Activated CD4-positive, alpha-beta T cell treated with anti-CD3 and anti-CD28 coated beads, Interleukin-2, amount 50 U/mL, for 1 hour (primary cell): ENCODE measurements around the gene EPB41L2.
"Not testable (repeated sequence)": the region's sequence is repeated elsewhere in the genome, so short reads cannot be mapped to it uniquely, and the experiment has no call there.

Experiments
- DNase-seq: peaks from one replicate; pipeline ENCODE4 v3.0.0-alpha.2; 2020

The EPB41L2 gene

GRCh38 chr6:131001945-131002660 is 60.9 kb downstream of the EPB41L2 start:
- DNase-seq, result no peak

- DNase-seq, result no peak
These were observed 61.8 kb downstream of the EPB41L2 start for GRCh38 chr6:131001111-131001736.

GRCh38 chr6:131000544-131000943 is 62.5 kb downstream of the EPB41L2 start:
- DNase-seq, result no peak

- no peak for DNase-seq
These were observed 65.8 kb downstream of the EPB41L2 start for GRCh38 chr6:130997061-130997753.

- no peak for DNase-seq
These were observed 66.4 kb downstream of the EPB41L2 start for GRCh38 chr6:130996635-130997034.

DNA sequence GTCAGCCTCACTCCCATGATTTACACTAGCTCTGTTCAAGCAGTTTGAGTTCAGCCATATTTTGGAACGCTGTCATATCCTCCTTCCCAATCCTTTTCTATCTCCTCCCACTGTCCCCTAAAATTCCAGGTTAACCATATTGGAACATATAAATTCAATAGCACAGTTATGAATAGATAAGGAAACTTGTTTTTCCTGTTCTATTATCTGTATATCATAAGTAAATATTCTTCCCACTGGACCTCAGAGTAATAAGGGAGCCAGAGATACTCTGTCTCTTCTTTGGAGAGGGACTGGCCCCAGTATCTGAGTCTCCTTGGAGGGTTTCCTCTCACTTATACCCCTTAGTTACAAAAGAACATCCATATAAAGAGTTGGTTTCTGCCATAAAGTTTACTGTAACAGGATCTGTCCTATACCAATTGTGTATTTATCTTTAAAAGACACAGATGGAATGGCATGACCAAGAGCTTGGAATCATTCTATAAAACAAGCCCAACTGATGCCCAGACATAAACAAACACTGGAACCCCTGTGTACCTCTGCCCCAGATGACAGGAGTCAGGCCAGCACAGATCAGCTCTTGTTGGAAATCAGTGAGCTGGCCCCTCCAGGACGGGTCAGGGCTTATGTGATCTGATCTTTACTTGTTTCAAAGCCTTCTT is 67.1 kb downstream of the EPB41L2 start:
- DNase-seq, result no peak

DNA sequence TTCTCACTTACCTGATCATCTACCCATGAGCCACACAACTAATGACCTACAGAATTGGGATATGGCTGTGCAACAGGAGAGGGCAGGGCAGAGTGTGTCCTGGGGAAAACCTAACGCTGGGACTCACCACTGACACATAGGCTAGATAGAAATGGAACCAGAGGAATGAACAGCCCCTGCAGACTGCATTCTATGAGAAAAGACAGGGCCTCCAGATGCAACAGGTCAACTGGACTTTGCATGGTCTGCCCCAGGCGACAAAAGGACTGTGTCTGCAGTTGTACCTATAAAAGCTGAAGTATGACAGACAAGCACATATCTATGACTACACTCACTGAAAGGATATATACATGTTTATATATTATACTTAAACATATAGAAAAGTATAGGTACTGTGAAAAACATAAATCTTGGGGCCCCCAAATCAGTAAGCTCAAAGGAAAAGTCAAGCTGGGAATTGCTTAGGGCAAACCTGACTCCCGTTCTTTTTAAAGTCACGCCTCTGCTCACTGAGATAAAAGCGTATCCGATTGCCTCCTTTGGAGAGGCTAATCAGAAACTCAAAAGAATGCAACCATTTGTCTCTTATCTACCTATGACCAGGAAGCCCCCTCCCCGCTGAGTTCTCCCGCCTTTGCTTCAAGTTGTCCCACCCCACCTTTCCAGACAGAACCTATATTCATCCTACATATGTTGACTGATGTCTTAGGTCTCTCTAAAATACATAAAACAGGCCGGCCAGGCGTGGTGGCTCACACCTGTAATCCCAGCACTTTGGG is 68.5 kb downstream of the EPB41L2 start:
- DNase-seq, result no peak

GRCh38 chr6:130993292-130993765 is 69.7 kb downstream of the EPB41L2 start:
- no peak for DNase-seq

GRCh38 chr6:130991422-130992137 is 71.5 kb downstream of the EPB41L2 start:
- no peak for DNase-seq

DNA sequence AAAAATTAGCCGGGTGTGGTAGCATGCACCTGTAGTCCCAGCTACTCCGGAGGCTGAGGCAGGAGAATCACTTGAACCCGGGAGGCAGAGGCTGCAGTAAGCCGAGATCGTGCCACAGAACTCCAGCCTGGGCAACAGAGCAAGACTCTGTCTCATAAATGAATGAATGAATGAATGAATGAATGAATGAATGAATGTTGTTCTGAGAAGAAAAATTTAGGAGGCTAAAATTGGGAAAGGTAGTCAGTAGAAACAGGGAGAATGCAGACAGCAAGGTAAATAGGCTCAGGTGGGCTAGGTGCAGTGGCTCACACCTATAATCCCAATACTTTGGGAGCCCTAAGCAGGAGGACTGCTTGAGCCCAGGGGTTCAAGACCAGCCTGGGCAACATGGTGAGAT is 75.5 kb downstream of the EPB41L2 start:
- DNase-seq, result not testable (repeated sequence)

- DNase-seq, result no peak
These were observed 77.9 kb downstream of the EPB41L2 start for GRCh38 chr6:130985115-130985514.

DNA sequence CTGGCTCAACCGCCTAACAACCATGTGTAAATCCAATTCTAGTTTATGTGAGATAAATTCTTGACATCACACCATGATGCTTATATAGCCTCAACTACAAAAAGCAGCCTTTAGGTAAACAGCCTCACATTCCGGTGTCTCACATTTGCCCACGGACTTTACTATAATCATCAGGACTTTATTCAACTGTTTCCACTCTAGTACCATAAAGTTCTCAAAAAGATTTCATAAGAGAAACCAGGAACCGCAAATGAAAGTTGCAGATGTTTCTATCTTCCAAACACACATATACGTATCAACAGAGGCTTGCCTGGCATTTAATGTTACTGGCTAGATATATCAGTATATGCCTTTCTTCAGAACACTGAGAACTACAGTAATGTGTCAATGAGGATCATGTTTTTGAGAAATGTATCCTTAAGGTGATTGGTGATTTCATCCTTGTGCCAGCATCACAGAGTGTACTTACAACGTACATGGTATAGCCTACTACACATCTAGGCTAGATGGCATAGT is 80.0 kb downstream of the EPB41L2 start:
- no peak for DNase-seq

- DNase-seq, result no peak
These were observed 80.9 kb downstream of the EPB41L2 start for GRCh38 chr6:130982135-130982534.

- no peak for DNase-seq
These were observed 81.6 kb downstream of the EPB41L2 start for GRCh38 chr6:130981409-130981808.

DNA sequence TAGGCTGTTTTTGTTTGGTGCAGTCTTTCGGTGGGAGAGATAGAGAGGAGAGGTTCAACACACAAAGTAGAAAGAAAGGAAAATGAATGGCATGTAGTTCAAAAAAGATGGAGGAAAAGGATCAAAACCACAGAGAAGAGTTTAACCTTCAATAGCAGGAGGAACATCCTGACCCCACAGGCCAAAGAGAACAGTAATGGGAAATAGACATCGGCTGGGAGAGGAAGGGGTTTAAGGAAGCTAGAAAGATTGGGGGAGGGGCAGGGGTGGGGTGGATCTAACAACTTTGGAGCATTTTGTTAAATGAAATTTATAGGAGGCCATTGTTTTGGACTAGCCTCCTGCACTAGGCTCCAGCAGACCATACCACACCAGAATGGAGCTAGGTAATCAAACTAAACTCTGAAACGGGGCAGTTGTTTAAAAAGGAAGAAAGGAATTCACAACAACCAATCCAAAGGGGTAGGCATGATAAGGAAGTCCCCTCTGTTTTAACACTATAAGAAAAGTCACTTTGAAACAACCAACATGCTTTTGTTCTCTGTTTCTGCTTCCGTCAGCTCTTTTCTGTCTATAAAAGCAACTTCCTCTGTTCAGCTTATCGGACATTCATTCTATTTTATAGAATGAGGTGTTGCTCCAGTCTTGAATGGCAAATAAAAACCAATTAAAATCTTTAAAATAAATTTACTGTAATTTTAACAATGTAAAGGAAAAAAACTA is 82.6 kb downstream of the EPB41L2 start:
- DNase-seq, result no peak

GRCh38 chr6:130978660-130979396 is 84.2 kb downstream of the EPB41L2 start:
- no peak for DNase-seq

GRCh38 chr6:130978180-130978579 is 84.9 kb downstream of the EPB41L2 start:
- no peak for DNase-seq

GRCh38 chr6:130975325-130975724 is 87.7 kb downstream of the EPB41L2 start:
- DNase-seq, result no peak

DNA sequence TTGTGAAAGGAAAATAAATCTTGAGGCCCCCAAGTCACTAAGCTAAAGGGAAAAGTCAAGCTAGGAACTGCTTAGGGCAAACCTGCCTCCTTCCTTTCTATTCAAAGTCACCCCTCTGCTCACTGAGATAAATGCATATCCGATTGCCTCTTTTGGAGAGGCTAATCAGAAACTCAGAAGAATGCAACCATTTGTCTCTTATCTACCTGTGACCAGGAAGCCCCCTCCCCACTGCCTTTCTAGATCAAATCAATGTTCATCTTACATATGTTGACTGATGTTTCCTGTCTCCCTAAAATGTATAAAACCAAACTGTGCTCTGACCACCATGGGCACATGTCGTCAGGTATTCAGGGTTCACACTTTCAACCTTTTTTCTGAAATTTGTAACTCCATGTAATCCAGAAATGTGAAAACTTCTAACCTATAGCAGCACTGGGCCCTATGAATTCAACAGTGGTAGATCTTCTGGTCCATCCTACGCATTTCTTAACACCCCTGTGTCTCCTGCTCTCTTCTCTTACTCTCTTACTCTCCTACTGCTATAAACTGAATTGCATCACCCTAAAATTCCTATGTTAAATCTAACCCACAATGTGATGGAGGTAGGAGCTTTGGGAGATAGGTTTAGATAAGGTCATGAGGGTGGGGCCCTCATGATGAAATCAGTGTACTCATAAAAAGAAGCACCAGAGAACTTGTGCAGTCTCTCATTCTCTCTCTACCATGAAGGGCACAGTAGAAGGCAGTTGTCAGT is 89.3 kb downstream of the EPB41L2 start:
- DNase-seq, result no peak
